GM12878 (cell line): ENCODE measurements around the gene IL1R2.

ENCODE experiments used
- ASH2L ChIP-seq: fragments of 300-600, 200-600 bp; sonication (generic); IDR thresholded peaks from 2 replicates; pipeline ENCODE4 v1.6.1; 2017; ENCODE audit warnings: low read depth, mild to moderate bottlenecking, borderline replicate concordance
- ESRRA ChIP-seq: IDR thresholded peaks from 2 replicates; pipeline ENCODE4 v1.6.1; 2012; ENCODE audit warnings: mild to moderate bottlenecking, low read length, improper control_type of control experiment
- JUND ChIP-seq: IDR thresholded peaks from 2 replicates; pipeline ENCODE4 v1.6.1; 2012; ENCODE audit warnings: low read depth, mild to moderate bottlenecking, low read length, improper control_type of control experiment, moderate library complexity
- MEF2B ChIP-seq: fragments of 450-650 bp; IDR thresholded peaks from 2 replicates; pipeline ENCODE4 v1.6.1; 2018; ENCODE audit warnings: mild to moderate bottlenecking, moderate library complexity; ENCODE audit not compliant: partially characterized antibody, poor library complexity, severe bottlenecking
- NFYB ChIP-seq: IDR thresholded peaks from 2 replicates; pipeline ENCODE4 v1.6.1; 2011; ENCODE audit warnings: low read depth, mild to moderate bottlenecking, low read length, improper control_type of control experiment, moderate library complexity; ENCODE audit not compliant: insufficient read depth
- POLR2A ChIP-seq: IDR thresholded peaks from 2 replicates; pipeline ENCODE4 v1.6.1; 2011; ENCODE audit warnings: low read depth, mild to moderate bottlenecking, low read length
- POLR2AphosphoS5 ChIP-seq: IDR thresholded peaks from 2 replicates; pipeline ENCODE4 v1.6.1; 2011; ENCODE audit warnings: mild to moderate bottlenecking, low read length, inconsistent platforms
- RCOR1 ChIP-seq: conservative IDR thresholded peaks from 2 replicates; pipeline ENCODE4 v1.6.1; 2012; ENCODE audit warnings: low read depth, low read length, improper control_type of control experiment
- REST ChIP-seq: IDR thresholded peaks from 2 replicates; pipeline ENCODE4 v1.6.1; 2012; ENCODE audit warnings: mild to moderate bottlenecking, low read depth, low read length
- SMC3 ChIP-seq: IDR thresholded peaks from 2 replicates; pipeline ENCODE4 v1.6.1; 2011; ENCODE audit warnings: low read length, improper control_type of control experiment, borderline replicate concordance
- SP1 ChIP-seq: IDR thresholded peaks from one replicate; pipeline ENCODE4 v1.6.1; 2011; ENCODE audit warnings: low read depth, low read length
- TBL1XR1 ChIP-seq: IDR thresholded peaks from 2 replicates; pipeline ENCODE4 v1.6.1; 2012; ENCODE audit warnings: low read depth, low read length, improper control_type of control experiment
- TF ChIP-seq, protein P1 (sequence below), 3 experiments: IDR thresholded peaks in 2 of 3; conservative IDR thresholded peaks in 1 of 3; 2 replicates each; pipeline ENCODE4 v1.5.1; 2011; ENCODE audit warnings: low read depth in 3 of 3, low read length in 3 of 3, mild to moderate bottlenecking in 3 of 3, control low read depth in 2 of 3, moderate library complexity in 2 of 3, inconsistent platforms in 1 of 3, mixed read lengths in 1 of 3; ENCODE audit not compliant: control insufficient read depth in 2 of 3, insufficient read depth in 1 of 3; ENCODE audit errors: extremely low read depth in 1 of 3

GRCh38 chr2:101985101-101985792 is 6.5 kb upstream of the IL1R2 start:
- TF ChIP-seq, protein P1, sequence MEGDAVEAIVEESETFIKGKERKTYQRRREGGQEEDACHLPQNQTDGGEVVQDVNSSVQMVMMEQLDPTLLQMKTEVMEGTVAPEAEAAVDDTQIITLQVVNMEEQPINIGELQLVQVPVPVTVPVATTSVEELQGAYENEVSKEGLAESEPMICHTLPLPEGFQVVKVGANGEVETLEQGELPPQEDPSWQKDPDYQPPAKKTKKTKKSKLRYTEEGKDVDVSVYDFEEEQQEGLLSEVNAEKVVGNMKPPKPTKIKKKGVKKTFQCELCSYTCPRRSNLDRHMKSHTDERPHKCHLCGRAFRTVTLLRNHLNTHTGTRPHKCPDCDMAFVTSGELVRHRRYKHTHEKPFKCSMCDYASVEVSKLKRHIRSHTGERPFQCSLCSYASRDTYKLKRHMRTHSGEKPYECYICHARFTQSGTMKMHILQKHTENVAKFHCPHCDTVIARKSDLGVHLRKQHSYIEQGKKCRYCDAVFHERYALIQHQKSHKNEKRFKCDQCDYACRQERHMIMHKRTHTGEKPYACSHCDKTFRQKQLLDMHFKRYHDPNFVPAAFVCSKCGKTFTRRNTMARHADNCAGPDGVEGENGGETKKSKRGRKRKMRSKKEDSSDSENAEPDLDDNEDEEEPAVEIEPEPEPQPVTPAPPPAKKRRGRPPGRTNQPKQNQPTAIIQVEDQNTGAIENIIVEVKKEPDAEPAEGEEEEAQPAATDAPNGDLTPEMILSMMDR (IDR thresholded peaks at IDR 0.05 in 2 of 3, conservative IDR thresholded peaks at IDR 0.05 in 1 of 3; ENCODE audit: control insufficient read depth in 2 of 3, extremely low read depth in 1 of 3, insufficient read depth in 1 of 3, low read depth in 3 of 3, low read length in 3 of 3), result no peak
- no peak for TF ChIP-seq SP1
- no peak for TF ChIP-seq MEF2B
- no peak for TF ChIP-seq POLR2A
- TF ChIP-seq ESRRA, result no peak
- no peak for TF ChIP-seq TBL1XR1
- no peak for TF ChIP-seq REST
- no peak for TF ChIP-seq POLR2AphosphoS5
- TF ChIP-seq ASH2L, result no peak
- no peak for TF ChIP-seq SMC3
- TF ChIP-seq JUND, result no peak
- TF ChIP-seq NFYB, result no peak
- TF ChIP-seq RCOR1, result no peak
